Heart right ventricle (tissue), 16 donors: ENCODE results near the gene TOPORS. TPM values are rescaled to one million over a fixed set of nuclear protein-coding genes. Genes with fewer than 3 reads are reported as not detected.
A peak's percentile ranks its signal among the peaks of the same experiment; 100 is the strongest.
"Not testable (repeated sequence)": the region's sequence is repeated elsewhere in the genome, so short reads cannot be mapped to it uniquely, and the experiment has no call there.

Experiments used
- ATAC-seq, 8 donors: fragments of 200-7000 bp; cut with Tn5 transposase; one replicate each; pipeline ENCODE4 v1.9.1; 2020; ENCODE audit warnings: mild to moderate bottlenecking in 8 of 8, moderate library complexity in 8 of 8, moderate number of reproducible peaks in 1 of 8
- DNase-seq, 2 donors: peaks; one replicate each; pipeline ENCODE4 v3.0.0-alpha.2; 2020
- H3K27ac ChIP-seq, 10 donors: fragments of 200-600 bp; sonication (generic) in 2 of 10; one replicate each; pipeline versions ENCODE4 v1.5.0 to v1.8.0; 2020 to 2022; ENCODE audit warnings: mild to moderate bottlenecking in 3 of 10
- H3K27me3 ChIP-seq, 7 donors: fragments of 200-600 bp; one replicate each; pipeline ENCODE4 v1.8.0; 2021 to 2022; ENCODE audit warnings: mild to moderate bottlenecking in 2 of 7
- H3K36me3 ChIP-seq, 9 donors: fragments of 200-600 bp; sonication (generic) in 1 of 9; one replicate each; pipeline versions ENCODE4 v1.5.0 to v1.8.0; 2020 to 2022; ENCODE audit warnings: mild to moderate bottlenecking in 2 of 9
- H3K4me1 ChIP-seq, 9 donors: fragments of 200-600 bp; sonication (generic) in 1 of 9; one replicate each; pipeline versions ENCODE4 v1.5.0 to v1.8.0; 2020 to 2022; ENCODE audit warnings: mild to moderate bottlenecking in 4 of 9
- H3K4me3 ChIP-seq, 10 donors: fragments of 200-600 bp; sonication (generic) in 2 of 10; one replicate each; pipeline versions ENCODE4 v1.5.0 to v1.8.0; 2020 to 2022; ENCODE audit warnings: mild to moderate bottlenecking in 7 of 10, moderate library complexity in 2 of 10
- H3K9me3 ChIP-seq, 11 donors: fragments of 200-600 bp in 10 of 11; sonication (generic) in 2 of 11; one replicate each; pipeline versions ENCODE4 v1.5.0 to v1.8.0; 2013 to 2022; ENCODE audit warnings: mild to moderate bottlenecking in 2 of 11, control low read depth in 1 of 11, moderate library complexity in 1 of 11
- WGBS, 2 donors: extraction: QIAGEN DNeasy Blood & Tissue Kit; methylation state at CpG; one replicate each; pipeline ENCODE4 v1.1.7; 2013; ENCODE audit warnings: inconsistent platforms in 1 of 2; 5-methylcytosine and 5-hydroxymethylcytosine counted together
- intact Hi-C, 10 donors: fragments of 100-400 bp; cut with DNase I; formaldehyde crosslinking; loops; one replicate each; pipeline versions ENCODE4 v1.11.1 to v1.14.2; 2022
- long read RNA-seq, 3 donors: library from polyadenylated mRNA; unstranded; transcript quantifications; one replicate each; pipeline ENCODE4 v2.0.0, GENCODE V29; 2020 to 2021
- polyA plus RNA-seq, 2 donors: library from polyadenylated mRNA; stranded (reverse); fragments of 200-250 nt; gene quantifications; one replicate each; pipeline ENCODE4 v1.2.3, GENCODE V29; 2013
- total RNA-seq, 10 donors: library from RNA; stranded (reverse); fragmentation: NEBNext Ultra II Directional in 3 of 10; extraction: Animal tissue kit (Norgen Biotek cat#: 25700) in 3 of 10; gene quantifications; one replicate each; pipeline versions ENCODE4 v1.2.1 to v1.2.4, GENCODE V29; 2021 to 2023
- TF ChIP-seq, protein P1 (sequence below), 9 donors: fragments of 200-600 bp; sonication (generic) in 2 of 9; IDR thresholded peaks; one replicate each; pipeline versions ENCODE4 v1.5.0 to v1.8.0; 2021 to 2022; ENCODE audit warnings: antibody characterized with exemption in 9 of 9, mild to moderate bottlenecking in 5 of 9, moderate library complexity in 1 of 9
- donor health status: Arrhythmogenic right ventricular cardiomyopathy.
- donor health status: ischemic (EF 13 %, LVEDD 7.1; RV severe dilation, severe dysfunction).
- donor health status: healthy with polysubstance abuse.
- donor health status: DM: no; HTN: yes; CAD: no.
- donor health status: DM: no; HTN: no; CAD: no.
- donor health status: ischemic (EF 25% LVEDD 6.9; RV normal size, moderate dysfunction).
- donor health status: ischemic (EF 25% LVEDD 5.7; RV mildly dilated, moderate dysfunction).
- donor health status: healthy.
- donor health status: DM: yes; HTN: yes; CAD: no.
- donor health status: Ischemic cardiomyopathy.
- donor health status: ischemic (EF 35%, LVEDD 5.7; RV mildly dilated, moderate dysfunction).
- donor health status: nonischemic (EF 11% LVEDD 7.7; RV severe dilation, severe dysfunction).
- donor health status: DM: yes; HTN: yes; CAD: no.
- donor health status: PGD.
- donor health status: ischemic (EF 29% LVEDD 5.4; RV normal size, mild dysfunction).
- donor health status: nonischemic (EF 23%, LVEDD 6.1; RV moderate dilation, normal function).

The TOPORS gene
- total RNA-seq, result 10 to 100 TPM in 3 of 10 donors, 1 to 10 TPM in 7; 7.4 to 11.1 (median 9.1) TPM
- 1 to 10 TPM; 4.4 to 6.4 TPM for polyA plus RNA-seq
- long read RNA-seq, donor 1, full-length matches to known transcripts, result 9 of 11 reads
- long read RNA-seq, donor 1, partial matches to known transcripts, result 2 of 11 reads
- long read RNA-seq, donor 1, other reads (novel, unspliced or antisense), result 0 of 11 reads
- long read RNA-seq, donor 2, full-length matches to known transcripts, result 6 of 13 reads
- long read RNA-seq, donor 2, partial matches to known transcripts, result 6 of 13 reads
- long read RNA-seq, donor 2, other reads (novel, unspliced or antisense), result 1 of 13 reads
- long read RNA-seq, donor 3, full-length matches to known transcripts, result 20 of 41 reads
- long read RNA-seq, donor 3, partial matches to known transcripts, result 10 of 41 reads
- long read RNA-seq, donor 3, other reads (novel, unspliced or antisense), result 11 of 41 reads

DNA sequence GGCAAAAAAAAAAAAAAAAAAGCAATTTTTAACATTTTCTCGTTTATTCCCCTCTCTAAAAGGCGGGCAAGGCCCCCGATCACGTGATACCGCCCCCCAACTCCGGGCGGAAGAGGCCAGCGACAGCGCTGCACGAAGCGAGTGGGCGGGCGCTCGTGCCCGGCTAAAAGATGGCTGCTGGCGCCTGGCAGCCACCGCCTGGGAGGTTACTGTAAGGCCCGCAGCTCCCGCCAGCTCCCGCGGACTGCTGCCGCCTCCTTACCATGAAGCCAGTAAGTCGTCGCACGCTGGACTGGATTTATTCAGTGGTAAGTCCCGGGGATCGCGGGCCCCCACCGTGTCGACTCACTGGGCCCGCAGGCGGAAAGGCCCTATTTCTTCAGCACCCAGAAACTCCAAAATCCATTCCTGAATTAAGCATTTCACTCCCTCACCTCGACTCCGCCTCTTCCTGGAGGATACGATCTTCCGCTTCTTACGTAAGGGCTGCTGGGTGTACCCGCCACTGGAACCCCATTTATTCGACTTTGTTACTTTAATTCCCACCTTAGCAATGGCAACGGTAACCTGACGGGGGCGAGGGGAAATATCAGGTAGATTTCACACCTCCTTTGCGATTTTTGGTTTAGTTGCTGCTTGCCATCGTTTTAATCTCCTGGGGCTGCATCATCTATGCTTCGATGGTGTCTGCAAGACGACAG is at the start of gene TOPORS, which contains the start of gene SMIM27:
Gene TOPORS, minus strand, starts transcription at position 415 of the 701 bp plus-strand sequence. Its CDS starts 150 bp downstream, at position 265.
Gene SMIM27, plus strand, starts transcription at position 156 of the 701 bp plus-strand sequence. Its CDS starts 108 bp downstream, at position 264.
- Histone ChIP-seq H3K36me3 (peaks cover 0 to 27% (median 0%) of the 10 kb centered on the region in 9 donors), H3K4me1 (peaks cover 0 to 38% (median 25%) of the 10 kb centered on the region in 9 donors), H3K4me3 (peak within 1 kb of the TSS; percentile 55 to 96 (median 82)), H3K9me3 (no peaks in the 10 kb centered on the region), H3K27ac (peak within 1 kb of the TSS; percentile 90 to 98 (median 96)), H3K27me3 (no peaks in the 10 kb centered on the region)
- TF ChIP-seq, protein P1, sequence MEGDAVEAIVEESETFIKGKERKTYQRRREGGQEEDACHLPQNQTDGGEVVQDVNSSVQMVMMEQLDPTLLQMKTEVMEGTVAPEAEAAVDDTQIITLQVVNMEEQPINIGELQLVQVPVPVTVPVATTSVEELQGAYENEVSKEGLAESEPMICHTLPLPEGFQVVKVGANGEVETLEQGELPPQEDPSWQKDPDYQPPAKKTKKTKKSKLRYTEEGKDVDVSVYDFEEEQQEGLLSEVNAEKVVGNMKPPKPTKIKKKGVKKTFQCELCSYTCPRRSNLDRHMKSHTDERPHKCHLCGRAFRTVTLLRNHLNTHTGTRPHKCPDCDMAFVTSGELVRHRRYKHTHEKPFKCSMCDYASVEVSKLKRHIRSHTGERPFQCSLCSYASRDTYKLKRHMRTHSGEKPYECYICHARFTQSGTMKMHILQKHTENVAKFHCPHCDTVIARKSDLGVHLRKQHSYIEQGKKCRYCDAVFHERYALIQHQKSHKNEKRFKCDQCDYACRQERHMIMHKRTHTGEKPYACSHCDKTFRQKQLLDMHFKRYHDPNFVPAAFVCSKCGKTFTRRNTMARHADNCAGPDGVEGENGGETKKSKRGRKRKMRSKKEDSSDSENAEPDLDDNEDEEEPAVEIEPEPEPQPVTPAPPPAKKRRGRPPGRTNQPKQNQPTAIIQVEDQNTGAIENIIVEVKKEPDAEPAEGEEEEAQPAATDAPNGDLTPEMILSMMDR (IDR thresholded peaks at IDR 0.05), result no peak
- intact Hi-C loops, result loop anchor here in 1 of 10 donors (1.0 kb wide), 1 partner anchor 20 kb away; no protein-coding TSS in a partner anchor
- ATAC-seq (peak; percentile 93 to 97 (median 95)), DNase-seq (peak; percentile 90 to 91)
- 0 to 1% methylated on average over 46 of the region's 46 CpGs for WGBS, 2 donors

DNA sequence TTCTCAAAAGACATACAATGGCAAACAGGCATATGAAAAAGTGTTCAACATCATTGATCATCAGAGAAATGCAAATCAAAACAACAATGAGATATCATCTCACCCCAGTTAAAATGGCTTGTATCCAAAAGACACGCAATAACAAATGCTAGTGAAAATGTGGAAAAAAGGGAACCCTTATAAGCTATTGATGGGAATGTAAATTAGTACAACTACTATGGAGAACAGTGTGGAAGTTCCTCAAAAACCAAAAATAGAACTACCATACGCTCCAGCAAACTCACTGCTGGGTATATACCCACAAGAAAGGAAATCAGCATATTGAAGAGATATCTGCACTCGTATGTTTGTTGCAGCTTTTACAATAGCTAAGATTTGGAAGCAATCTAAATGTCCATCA is 46.6 kb upstream of the TOPORS start:
- intact Hi-C loops, result loop anchor here in 1 of 10 donors (10.0 kb wide), 1 partner anchor 176 kb away; no protein-coding TSS in a partner anchor
- ATAC-seq, H3K9me3 ChIP-seq, H3K27ac ChIP-seq, H3K36me3 ChIP-seq, H3K4me3 ChIP-seq, H3K4me1 ChIP-seq, DNase-seq: not testable (repeated sequence)
- 70 to 71% methylated on average over 3 of the region's 3 CpGs for WGBS, 2 donors
- peaks cover 0 to 15% (median 0%) of the 10 kb centered on the region in 7 donors for H3K27me3 ChIP-seq

DNA sequence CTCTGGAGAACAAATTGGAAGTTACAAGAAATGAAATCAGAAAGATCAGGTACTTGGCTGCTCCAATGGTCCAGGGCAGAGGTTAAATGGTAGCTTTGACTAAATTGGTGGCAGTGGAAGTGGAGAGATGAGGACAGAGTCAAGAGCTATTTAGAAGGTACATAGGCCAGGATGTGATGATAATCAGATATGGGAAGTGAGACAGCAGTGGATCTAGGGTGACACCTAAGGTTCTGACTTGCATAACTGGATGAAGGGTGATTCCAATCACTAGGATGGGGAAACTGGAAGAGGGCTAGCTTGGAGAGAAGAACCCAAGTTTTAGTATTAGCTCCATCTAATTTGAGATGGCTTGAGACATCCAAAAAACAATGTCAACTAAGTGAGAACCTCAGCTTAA is 44.5 kb upstream of the TOPORS start:
- Histone ChIP-seq H3K36me3 (no peaks in the 10 kb centered on the region), H3K4me1 (no peaks in the 10 kb centered on the region), H3K27ac (no peak overlapping the region), H3K4me3 (no peak overlapping the region), H3K27me3 (peaks cover 0 to 12% (median 0%) of the 10 kb centered on the region in 7 donors), H3K9me3 (peaks cover 0 to 7% (median 0%) of the 10 kb centered on the region in 11 donors)
- TF ChIP-seq, protein P1 (IDR thresholded peaks at IDR 0.05), result no peak
- intact Hi-C loops, result loop anchor here in 1 of 10 donors (10.0 kb wide), 1 partner anchor 178 kb away; no protein-coding TSS in a partner anchor
- ATAC-seq (no peak), DNase-seq (no peak)

DNA sequence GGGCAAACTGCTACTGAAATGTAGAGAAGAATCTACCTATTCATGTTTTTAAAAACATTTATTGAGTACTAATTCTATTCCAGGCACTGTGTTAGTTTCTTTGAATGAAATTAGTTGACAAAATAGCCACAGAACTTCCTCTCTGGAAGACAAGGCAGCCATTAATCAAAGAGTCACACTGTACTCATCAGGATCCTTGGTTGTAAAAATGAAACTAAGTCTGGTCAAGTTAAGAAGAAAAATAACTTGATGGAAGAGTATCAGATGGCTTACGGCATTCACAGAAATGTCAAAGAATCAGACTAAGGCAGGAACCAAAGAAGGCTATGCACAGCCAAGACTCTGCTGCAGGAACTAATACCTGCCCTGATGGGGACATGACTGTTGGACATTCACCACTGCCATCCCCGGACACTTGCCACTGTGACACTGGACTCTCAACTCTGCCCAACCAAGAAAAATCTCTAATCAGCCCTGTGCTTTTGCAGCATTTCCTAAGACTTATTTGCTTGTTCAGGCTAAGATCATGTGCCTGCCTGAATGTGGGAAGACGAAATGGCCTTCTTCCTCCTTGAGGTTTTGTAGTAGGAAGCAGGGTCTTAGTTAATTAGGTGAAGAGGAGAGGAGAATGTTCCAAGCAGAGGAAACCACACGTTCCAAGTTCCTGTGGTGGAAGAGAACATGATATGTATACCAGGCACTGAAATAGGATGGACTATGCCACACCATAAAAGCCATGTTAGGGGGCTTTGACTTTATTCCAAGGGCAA is 43.9 kb upstream of the TOPORS start:
- ATAC-seq (no peak), DNase-seq (no peak)
- TF ChIP-seq, protein P1 (IDR thresholded peaks at IDR 0.05), result no peak
- Histone ChIP-seq H3K36me3 (no peaks in the 10 kb centered on the region), H3K27ac (no peak overlapping the region), H3K9me3 (peaks cover 0 to 7% (median 0%) of the 10 kb centered on the region in 11 donors), H3K4me1 (no peaks in the 10 kb centered on the region), H3K4me3 (no peak overlapping the region), H3K27me3 (peaks cover 0 to 12% (median 0%) of the 10 kb centered on the region in 7 donors)
- intact Hi-C loops, result loop anchor here in 1 of 10 donors (10.0 kb wide), 1 partner anchor 179 kb away; no protein-coding TSS in a partner anchor
- WGBS, 2 donors, result 69 to 70% methylated on average over 4 of the region's 4 CpGs
